ENCODE results near the gene NLGN1.

Gene NLGN1

DNA sequence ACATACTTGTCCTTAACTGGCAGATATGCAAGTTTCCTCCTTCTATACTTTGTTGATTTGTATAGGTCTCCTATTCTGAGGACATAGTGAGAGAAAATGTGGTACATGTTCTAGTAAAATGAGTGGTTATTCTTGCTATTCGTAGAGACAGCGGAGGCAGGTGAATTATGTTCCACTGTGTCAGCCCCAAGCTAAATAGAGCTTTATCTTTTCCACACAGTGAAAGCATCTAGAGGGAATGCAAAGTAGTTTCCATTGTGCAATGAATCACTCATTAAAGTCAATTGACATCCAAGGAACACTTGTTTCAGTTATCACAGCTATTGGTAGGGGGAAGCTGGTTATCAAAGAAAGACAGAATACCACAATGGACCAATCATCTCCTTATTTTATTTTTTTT is 262.4 kb downstream of the NLGN1 start:
- no peak for DNase-seq (ENCODE audit: low spot score)
- no peaks in the 10 kb centered on the region for H3K4me1 ChIP-seq (ENCODE audit: insufficient read depth, poor library complexity, severe bottlenecking)
- H3K9me3 ChIP-seq (ENCODE audit: severe bottlenecking) = no peaks in the 10 kb centered on the region
- H3K36me3 ChIP-seq (ENCODE audit: low read depth) = no peaks in the 10 kb centered on the region
- no peak for ATAC-seq (ENCODE audit: low read depth)
- TF ChIP-seq CTCF (IDR thresholded peaks at IDR 0.05; ENCODE audit: poor library complexity, severe bottlenecking) = no peak
- no peak overlapping the region for H3K27ac ChIP-seq (ENCODE audit: poor library complexity, severe bottlenecking)
- H3K27me3 ChIP-seq (ENCODE audit: insufficient read depth, poor library complexity, severe bottlenecking) = no peaks in the 10 kb centered on the region
- H3K4me3 ChIP-seq (ENCODE audit: severe bottlenecking) = no peak overlapping the region

GRCh38 chr3:173660645-173661299 is 263.2 kb downstream of the NLGN1 start:
- H3K4me3 ChIP-seq (ENCODE audit: severe bottlenecking) = no peak overlapping the region
- H3K27ac ChIP-seq (ENCODE audit: poor library complexity, severe bottlenecking) = no peak overlapping the region
- no peaks in the 10 kb centered on the region for H3K9me3 ChIP-seq (ENCODE audit: severe bottlenecking)
- H3K27me3 ChIP-seq (ENCODE audit: insufficient read depth, poor library complexity, severe bottlenecking) = no peaks in the 10 kb centered on the region
- no peaks in the 10 kb centered on the region for H3K4me1 ChIP-seq (ENCODE audit: insufficient read depth, poor library complexity, severe bottlenecking)
- DNase-seq (ENCODE audit: low spot score) = no peak
- no peak for TF ChIP-seq CTCF (IDR thresholded peaks at IDR 0.05; ENCODE audit: poor library complexity, severe bottlenecking)
- no peak for ATAC-seq (ENCODE audit: low read depth)
- no peaks in the 10 kb centered on the region for H3K36me3 ChIP-seq (ENCODE audit: low read depth)

DNA sequence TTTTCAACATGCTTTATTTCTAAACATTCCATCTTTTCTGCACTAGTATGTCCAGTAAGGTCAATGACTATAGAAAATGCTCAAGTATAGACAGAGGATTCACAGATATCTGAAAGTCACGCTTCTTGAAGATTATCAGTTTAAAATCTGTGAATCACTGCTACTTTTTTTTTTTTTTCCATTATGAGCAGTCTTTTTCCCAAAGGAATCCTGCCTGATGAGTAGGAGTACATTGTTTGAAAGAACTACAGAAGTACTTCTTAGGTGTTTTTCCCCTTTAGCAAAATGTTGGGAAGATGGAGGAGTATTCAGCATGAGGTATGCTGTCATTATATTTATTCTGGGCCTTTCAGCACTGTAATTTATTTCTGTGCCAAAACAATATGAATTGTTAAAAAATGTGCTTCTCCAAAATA is 266.2 kb downstream of the NLGN1 start:
- no peak for ATAC-seq (ENCODE audit: low read depth)
- no peaks in the 10 kb centered on the region for H3K36me3 ChIP-seq (ENCODE audit: low read depth)
- no peaks in the 10 kb centered on the region for H3K4me1 ChIP-seq (ENCODE audit: insufficient read depth, poor library complexity, severe bottlenecking)
- H3K27ac ChIP-seq (ENCODE audit: poor library complexity, severe bottlenecking) = no peak overlapping the region
- no peak overlapping the region for H3K4me3 ChIP-seq (ENCODE audit: severe bottlenecking)
- no peaks in the 10 kb centered on the region for H3K27me3 ChIP-seq (ENCODE audit: insufficient read depth, poor library complexity, severe bottlenecking)
- H3K9me3 ChIP-seq (ENCODE audit: severe bottlenecking) = no peaks in the 10 kb centered on the region
- no peak for TF ChIP-seq CTCF (IDR thresholded peaks at IDR 0.05; ENCODE audit: poor library complexity, severe bottlenecking)
- DNase-seq (ENCODE audit: low spot score) = no peak

- no peak for DNase-seq (ENCODE audit: low spot score)
- Histone ChIP-seq H3K4me3 (ENCODE audit: severe bottlenecking) (no peak overlapping the region), H3K27ac (ENCODE audit: poor library complexity, severe bottlenecking) (no peak overlapping the region), H3K27me3 (ENCODE audit: insufficient read depth, poor library complexity, severe bottlenecking) (no peaks in the 10 kb centered on the region), H3K36me3 (ENCODE audit: low read depth) (no peaks in the 10 kb centered on the region), H3K9me3 (ENCODE audit: severe bottlenecking) (no peaks in the 10 kb centered on the region), H3K4me1 (ENCODE audit: insufficient read depth, poor library complexity, severe bottlenecking) (no peaks in the 10 kb centered on the region)
- no peak for ATAC-seq (ENCODE audit: low read depth)
- no peak for TF ChIP-seq CTCF (IDR thresholded peaks at IDR 0.05; ENCODE audit: poor library complexity, severe bottlenecking)
Measured at GRCh38 chr3:173676094-173676493, 278.6 kb downstream of the NLGN1 start.

DNA sequence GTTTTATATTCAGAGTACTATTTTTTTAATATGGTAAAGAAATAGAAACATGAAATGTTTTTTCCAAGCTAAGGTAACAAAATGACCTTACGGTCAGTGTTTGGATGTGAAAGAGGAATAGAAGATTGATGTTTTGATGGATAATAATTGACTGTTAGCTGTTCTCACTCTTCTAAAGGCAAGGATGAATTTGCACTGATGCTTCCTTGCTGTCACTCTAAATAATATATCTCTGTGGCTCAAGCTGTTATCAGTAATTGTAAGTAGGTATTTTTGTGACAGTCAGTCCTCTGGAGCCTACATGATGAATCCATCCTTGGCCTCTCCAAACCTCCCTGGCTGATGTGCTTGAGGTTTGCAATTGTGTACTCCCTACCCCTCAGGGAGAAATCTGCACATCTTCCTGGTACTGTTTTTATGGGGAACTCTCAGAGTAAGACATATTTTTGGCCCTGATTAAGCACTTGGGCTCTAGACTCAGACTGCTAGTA is 283.7 kb downstream of the NLGN1 start:
- H3K27me3 ChIP-seq (ENCODE audit: insufficient read depth, poor library complexity, severe bottlenecking) = no peaks in the 10 kb centered on the region
- no peak for ATAC-seq (ENCODE audit: low read depth)

More for the DNA sequence above, 283.7 kb downstream of the NLGN1 start:
- Histone ChIP-seq H3K27ac (ENCODE audit: poor library complexity, severe bottlenecking) (no peak overlapping the region), H3K9me3 (ENCODE audit: severe bottlenecking) (no peaks in the 10 kb centered on the region), H3K36me3 (ENCODE audit: low read depth) (no peaks in the 10 kb centered on the region), H3K4me3 (ENCODE audit: severe bottlenecking) (no peak overlapping the region), H3K4me1 (ENCODE audit: insufficient read depth, poor library complexity, severe bottlenecking) (no peaks in the 10 kb centered on the region)
- no peak for DNase-seq (ENCODE audit: low spot score)
- TF ChIP-seq CTCF (IDR thresholded peaks at IDR 0.05; ENCODE audit: poor library complexity, severe bottlenecking) = no peak

Data from RWPE2 (cell line).